ENCODE measurements around the gene CXCR5.

The CXCR5 gene

GRCh38 chr11:118843565-118843964, 40.1 kb upstream of the CXCR5 start:
- TF ChIP-seq CTCF (IDR thresholded peaks at IDR 0.05; ENCODE audit: low read length, missing control alignments) = no peak
- no peak for DNase-seq (ENCODE audit: low read depth)
- no peak overlapping the region for H3K4me3 ChIP-seq (replicated peaks; ENCODE audit: low read depth, low read length)

GRCh38 chr11:118845369-118845768, 38.3 kb upstream of the CXCR5 start:
- DNase-seq (ENCODE audit: low read depth) = peak; percentile 39
- no peak for TF ChIP-seq CTCF (IDR thresholded peaks at IDR 0.05; ENCODE audit: low read length, missing control alignments)
- no peak overlapping the region for H3K4me3 ChIP-seq (replicated peaks; ENCODE audit: low read depth, low read length)

GRCh38 chr11:118846181-118846935, 37.3 kb upstream of the CXCR5 start:
- DNase-seq (ENCODE audit: low read depth) = no peak
- no peak for TF ChIP-seq CTCF (IDR thresholded peaks at IDR 0.05; ENCODE audit: low read length, missing control alignments)
- H3K4me3 ChIP-seq (replicated peaks; ENCODE audit: low read depth, low read length) = no peak overlapping the region

- TF ChIP-seq CTCF (IDR thresholded peaks at IDR 0.05; ENCODE audit: low read length, missing control alignments) = no peak
- DNase-seq (ENCODE audit: low read depth) = no peak
These were observed 33.9 kb upstream of the CXCR5 start for GRCh38 chr11:118849825-118850224.

GRCh38 chr11:118851970-118852369, 31.7 kb upstream of the CXCR5 start:
- no peak for DNase-seq (ENCODE audit: low read depth)
- H3K4me3 ChIP-seq (replicated peaks; ENCODE audit: low read depth, low read length) = no peak overlapping the region
- TF ChIP-seq CTCF (IDR thresholded peaks at IDR 0.05; ENCODE audit: low read length, missing control alignments) = no peak

More at GRCh38 chr11:118849825-118850224, 33.9 kb upstream of the CXCR5 start:
- H3K4me3 ChIP-seq (replicated peaks; ENCODE audit: low read depth, low read length) = no peak overlapping the region

GRCh38 chr11:118853678-118854077, 30.0 kb upstream of the CXCR5 start:
- no peak for DNase-seq (ENCODE audit: low read depth)
- no peak overlapping the region for H3K4me3 ChIP-seq (replicated peaks; ENCODE audit: low read depth, low read length)
- TF ChIP-seq CTCF (IDR thresholded peaks at IDR 0.05; ENCODE audit: low read length, missing control alignments) = no peak

GRCh38 chr11:118856314-118856713, 27.4 kb upstream of the CXCR5 start:
- DNase-seq (ENCODE audit: low read depth) = no peak
- H3K4me3 ChIP-seq (replicated peaks; ENCODE audit: low read depth, low read length) = no peak overlapping the region
- no peak for TF ChIP-seq CTCF (IDR thresholded peaks at IDR 0.05; ENCODE audit: low read length, missing control alignments)

All from fibroblast of pulmonary artery (primary cell).